ENCODE results near the gene LRP1B.

DNA sequence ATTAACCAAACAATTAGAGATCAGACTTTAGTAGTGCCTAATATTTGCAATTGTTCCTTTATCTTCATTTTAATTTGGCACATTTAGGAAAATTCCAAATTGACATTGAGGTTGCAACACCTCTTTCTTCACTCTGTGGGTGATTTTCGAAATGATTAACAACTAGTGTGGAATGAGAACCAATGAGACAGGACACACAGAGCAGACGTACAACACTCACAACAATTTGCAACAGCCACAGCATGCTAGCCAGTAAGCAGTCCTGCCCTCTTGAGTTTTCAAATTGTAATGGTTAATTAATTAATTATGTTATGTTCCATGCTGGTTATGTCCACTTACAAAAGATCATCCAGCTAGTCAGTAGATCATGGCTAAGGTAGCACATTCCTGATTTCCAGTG, 339.3 kb downstream of the LRP1B start:
- TF ChIP-seq, protein P1, sequence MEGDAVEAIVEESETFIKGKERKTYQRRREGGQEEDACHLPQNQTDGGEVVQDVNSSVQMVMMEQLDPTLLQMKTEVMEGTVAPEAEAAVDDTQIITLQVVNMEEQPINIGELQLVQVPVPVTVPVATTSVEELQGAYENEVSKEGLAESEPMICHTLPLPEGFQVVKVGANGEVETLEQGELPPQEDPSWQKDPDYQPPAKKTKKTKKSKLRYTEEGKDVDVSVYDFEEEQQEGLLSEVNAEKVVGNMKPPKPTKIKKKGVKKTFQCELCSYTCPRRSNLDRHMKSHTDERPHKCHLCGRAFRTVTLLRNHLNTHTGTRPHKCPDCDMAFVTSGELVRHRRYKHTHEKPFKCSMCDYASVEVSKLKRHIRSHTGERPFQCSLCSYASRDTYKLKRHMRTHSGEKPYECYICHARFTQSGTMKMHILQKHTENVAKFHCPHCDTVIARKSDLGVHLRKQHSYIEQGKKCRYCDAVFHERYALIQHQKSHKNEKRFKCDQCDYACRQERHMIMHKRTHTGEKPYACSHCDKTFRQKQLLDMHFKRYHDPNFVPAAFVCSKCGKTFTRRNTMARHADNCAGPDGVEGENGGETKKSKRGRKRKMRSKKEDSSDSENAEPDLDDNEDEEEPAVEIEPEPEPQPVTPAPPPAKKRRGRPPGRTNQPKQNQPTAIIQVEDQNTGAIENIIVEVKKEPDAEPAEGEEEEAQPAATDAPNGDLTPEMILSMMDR (IDR thresholded peaks at IDR 0.05; ENCODE audit: poor library complexity, severe bottlenecking), result no peak
- TF ChIP-seq EZH2 (IDR thresholded peaks at IDR 0.05; ENCODE audit: borderline replicate concordance, insufficient read depth, low read length, poor library complexity, severe bottlenecking) (no peak), POLR2AphosphoS5 (IDR thresholded peaks at IDR 0.05) (no peak), SMC3 (conservative IDR thresholded peaks at IDR 0.05; ENCODE audit: poor library complexity) (no peak), MXI1 (conservative IDR thresholded peaks at IDR 0.05; ENCODE audit: poor library complexity, severe bottlenecking) (no peak), RAD21 (conservative IDR thresholded peaks at IDR 0.05) (no peak), EP300 (conservative IDR thresholded peaks at IDR 0.05; ENCODE audit: poor library complexity, severe bottlenecking) (no peak)
- TF ChIP-seq, protein P2, sequence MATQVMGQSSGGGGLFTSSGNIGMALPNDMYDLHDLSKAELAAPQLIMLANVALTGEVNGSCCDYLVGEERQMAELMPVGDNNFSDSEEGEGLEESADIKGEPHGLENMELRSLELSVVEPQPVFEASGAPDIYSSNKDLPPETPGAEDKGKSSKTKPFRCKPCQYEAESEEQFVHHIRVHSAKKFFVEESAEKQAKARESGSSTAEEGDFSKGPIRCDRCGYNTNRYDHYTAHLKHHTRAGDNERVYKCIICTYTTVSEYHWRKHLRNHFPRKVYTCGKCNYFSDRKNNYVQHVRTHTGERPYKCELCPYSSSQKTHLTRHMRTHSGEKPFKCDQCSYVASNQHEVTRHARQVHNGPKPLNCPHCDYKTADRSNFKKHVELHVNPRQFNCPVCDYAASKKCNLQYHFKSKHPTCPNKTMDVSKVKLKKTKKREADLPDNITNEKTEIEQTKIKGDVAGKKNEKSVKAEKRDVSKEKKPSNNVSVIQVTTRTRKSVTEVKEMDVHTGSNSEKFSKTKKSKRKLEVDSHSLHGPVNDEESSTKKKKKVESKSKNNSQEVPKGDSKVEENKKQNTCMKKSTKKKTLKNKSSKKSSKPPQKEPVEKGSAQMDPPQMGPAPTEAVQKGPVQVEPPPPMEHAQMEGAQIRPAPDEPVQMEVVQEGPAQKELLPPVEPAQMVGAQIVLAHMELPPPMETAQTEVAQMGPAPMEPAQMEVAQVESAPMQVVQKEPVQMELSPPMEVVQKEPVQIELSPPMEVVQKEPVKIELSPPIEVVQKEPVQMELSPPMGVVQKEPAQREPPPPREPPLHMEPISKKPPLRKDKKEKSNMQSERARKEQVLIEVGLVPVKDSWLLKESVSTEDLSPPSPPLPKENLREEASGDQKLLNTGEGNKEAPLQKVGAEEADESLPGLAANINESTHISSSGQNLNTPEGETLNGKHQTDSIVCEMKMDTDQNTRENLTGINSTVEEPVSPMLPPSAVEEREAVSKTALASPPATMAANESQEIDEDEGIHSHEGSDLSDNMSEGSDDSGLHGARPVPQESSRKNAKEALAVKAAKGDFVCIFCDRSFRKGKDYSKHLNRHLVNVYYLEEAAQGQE (IDR thresholded peaks at IDR 0.05; ENCODE audit: borderline replicate concordance), result no peak

Data from neural cell (in vitro differentiated cells).